H1 (cell line): ENCODE measurements around the gene SLIT3.

Experiments
- BRCA1 ChIP-seq: IDR thresholded peaks from 2 replicates; pipeline ENCODE4 v1.6.1; 2012; ENCODE audit warnings: low read depth, low read length, improper control_type of control experiment
- EP300 ChIP-seq, 2 experiments: IDR thresholded peaks; 1 replicate in 1 of 2; 2 replicates in 1 of 2; pipeline ENCODE4 v1.6.1; 2011 to 2012; ENCODE audit warnings: low read depth in 2 of 2, low read length in 2 of 2, mild to moderate bottlenecking in 2 of 2, borderline replicate concordance in 1 of 2, inconsistent platforms in 1 of 2, moderate library complexity in 1 of 2
- EZH2 ChIP-seq: fragments of 200-600 bp; sonication (generic); IDR thresholded peaks from 2 replicates; pipeline ENCODE4 v1.7.1; 2012; ENCODE audit warnings: low read depth, mild to moderate bottlenecking, moderate library complexity, low read length, inconsistent platforms; ENCODE audit not compliant: severe bottlenecking
- POLR2A ChIP-seq, 2 experiments: IDR thresholded peaks; 1 replicate in 1 of 2; 2 replicates in 1 of 2; pipeline ENCODE4 v1.6.1; 2011; ENCODE audit warnings: low read depth in 2 of 2, low read length in 2 of 2, mild to moderate bottlenecking in 2 of 2; ENCODE audit errors: control extremely low read depth in 1 of 2
- RAD21 ChIP-seq, 2 experiments: IDR thresholded peaks in 1 of 2; conservative IDR thresholded peaks in 1 of 2; 2 replicates each; pipeline ENCODE4 v1.6.1; 2011; ENCODE audit warnings: low read depth in 2 of 2, low read length in 2 of 2, improper control_type of control experiment in 1 of 2, inconsistent platforms in 1 of 2, mild to moderate bottlenecking in 1 of 2, moderate library complexity in 1 of 2
- SIN3A ChIP-seq, 2 experiments: IDR thresholded peaks in 1 of 2; conservative IDR thresholded peaks in 1 of 2; 2 replicates each; pipeline ENCODE4 v1.6.1; 2011 to 2012; ENCODE audit warnings: low read length in 2 of 2, improper control_type of control experiment in 1 of 2, low read depth in 1 of 2, mild to moderate bottlenecking in 1 of 2
- TF ChIP-seq, protein P1 (sequence below), 3 experiments: IDR thresholded peaks; 1 replicate in 2 of 3; 2 replicates in 1 of 3; pipeline versions ENCODE4 v1.5.1 to v1.6.1; 2011; ENCODE audit warnings: low read length in 3 of 3, mild to moderate bottlenecking in 3 of 3, inconsistent platforms in 2 of 3, low read depth in 1 of 3, moderate library complexity in 1 of 3; ENCODE audit not compliant: insufficient read depth in 1 of 3; ENCODE audit errors: control extremely low read depth in 1 of 3
- TF ChIP-seq, protein P2 (sequence below): IDR thresholded peaks from 2 replicates; pipeline ENCODE4 v1.6.1; 2011; ENCODE audit warnings: low read length, improper control_type of control experiment

DNA sequence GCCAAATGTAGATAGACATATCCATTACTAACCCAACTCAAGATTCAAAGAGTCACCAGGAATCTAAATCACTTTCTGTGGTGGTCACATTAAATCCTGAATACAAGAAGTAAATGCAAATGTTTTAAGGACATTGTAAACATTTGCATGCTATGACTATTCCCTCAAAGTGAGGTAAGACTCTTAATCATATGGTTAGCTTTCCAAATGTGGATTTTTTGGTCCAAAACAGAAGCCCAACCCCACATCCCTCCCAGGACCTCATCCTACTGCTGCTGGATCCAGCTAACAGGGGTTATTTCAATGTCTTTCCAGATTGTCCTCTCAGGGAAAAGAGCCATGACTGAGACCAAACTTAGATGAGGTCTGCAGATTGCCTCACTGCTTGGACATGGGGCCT lies 493.7 kb downstream of the SLIT3 start:
- TF ChIP-seq POLR2A (IDR thresholded peaks at IDR 0.05; ENCODE audit: control extremely low read depth in 1 of 2, low read depth in 2 of 2, low read length in 2 of 2): no peak
- TF ChIP-seq, protein P1, sequence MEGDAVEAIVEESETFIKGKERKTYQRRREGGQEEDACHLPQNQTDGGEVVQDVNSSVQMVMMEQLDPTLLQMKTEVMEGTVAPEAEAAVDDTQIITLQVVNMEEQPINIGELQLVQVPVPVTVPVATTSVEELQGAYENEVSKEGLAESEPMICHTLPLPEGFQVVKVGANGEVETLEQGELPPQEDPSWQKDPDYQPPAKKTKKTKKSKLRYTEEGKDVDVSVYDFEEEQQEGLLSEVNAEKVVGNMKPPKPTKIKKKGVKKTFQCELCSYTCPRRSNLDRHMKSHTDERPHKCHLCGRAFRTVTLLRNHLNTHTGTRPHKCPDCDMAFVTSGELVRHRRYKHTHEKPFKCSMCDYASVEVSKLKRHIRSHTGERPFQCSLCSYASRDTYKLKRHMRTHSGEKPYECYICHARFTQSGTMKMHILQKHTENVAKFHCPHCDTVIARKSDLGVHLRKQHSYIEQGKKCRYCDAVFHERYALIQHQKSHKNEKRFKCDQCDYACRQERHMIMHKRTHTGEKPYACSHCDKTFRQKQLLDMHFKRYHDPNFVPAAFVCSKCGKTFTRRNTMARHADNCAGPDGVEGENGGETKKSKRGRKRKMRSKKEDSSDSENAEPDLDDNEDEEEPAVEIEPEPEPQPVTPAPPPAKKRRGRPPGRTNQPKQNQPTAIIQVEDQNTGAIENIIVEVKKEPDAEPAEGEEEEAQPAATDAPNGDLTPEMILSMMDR (IDR thresholded peaks at IDR 0.05; ENCODE audit: control extremely low read depth in 1 of 3, insufficient read depth in 1 of 3, low read depth in 1 of 3, low read length in 3 of 3): no peak
- TF ChIP-seq EZH2: no peak
- TF ChIP-seq, protein P2, sequence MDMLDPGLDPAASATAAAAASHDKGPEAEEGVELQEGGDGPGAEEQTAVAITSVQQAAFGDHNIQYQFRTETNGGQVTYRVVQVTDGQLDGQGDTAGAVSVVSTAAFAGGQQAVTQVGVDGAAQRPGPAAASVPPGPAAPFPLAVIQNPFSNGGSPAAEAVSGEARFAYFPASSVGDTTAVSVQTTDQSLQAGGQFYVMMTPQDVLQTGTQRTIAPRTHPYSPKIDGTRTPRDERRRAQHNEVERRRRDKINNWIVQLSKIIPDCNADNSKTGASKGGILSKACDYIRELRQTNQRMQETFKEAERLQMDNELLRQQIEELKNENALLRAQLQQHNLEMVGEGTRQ: no peak
- no peak for TF ChIP-seq SIN3A (conservative IDR thresholded peaks at IDR 0.05 in 1 of 2, IDR thresholded peaks at IDR 0.05 in 1 of 2; ENCODE audit: low read depth in 1 of 2, low read length in 2 of 2)
- TF ChIP-seq RAD21 (IDR thresholded peaks at IDR 0.05 in 1 of 2, conservative IDR thresholded peaks at IDR 0.05 in 1 of 2; ENCODE audit: low read depth in 2 of 2, low read length in 2 of 2): no peak
- TF ChIP-seq EP300 (IDR thresholded peaks at IDR 0.05; ENCODE audit: borderline replicate concordance in 1 of 2, low read depth in 2 of 2, low read length in 2 of 2): no peak
- no peak for TF ChIP-seq BRCA1
